Left renal pelvis (tissue), 4 donors: Measurements from ENCODE around the gene PTGFR. TPM values are rescaled to one million over a fixed set of nuclear protein-coding genes. Genes with fewer than 3 reads are reported as not detected.

ENCODE experiments used
- DNase-seq, 4 donors: peaks; one replicate each; pipeline ENCODE4 v3.0.0-alpha.2; 2013; ENCODE audit warnings: low read depth in 4 of 4, low spot score in 3 of 4
- polyA plus RNA-seq, 4 donors: library from polyadenylated mRNA; unstranded; fragments of 120-200 nt; gene quantifications; one replicate each; pipeline ENCODE4 v1.2.1, GENCODE V29; 2013; ENCODE audit not compliant: insufficient read length in 4 of 4

Gene PTGFR
- polyA plus RNA-seq, result 1 to 10 TPM in 1 of 4 donors, under 1 TPM in 3; 0.26 to 3.2 (median 0.59) TPM

- no peak for DNase-seq
Measured at GRCh38 chr1:78490861-78491450, at the start of gene PTGFR. Gene PTGFR, plus strand, starts transcription at chr1:78490974. Its CDS starts 1,770 bp downstream, at chr1:78492744.

- DNase-seq, result no peak
Measured at GRCh38 chr1:78441921-78442320, 48.9 kb upstream of the PTGFR start.

- DNase-seq, result no peak
Measured at GRCh38 chr1:78447086-78447485, 43.7 kb upstream of the PTGFR start.

- DNase-seq, result no peak
Measured at GRCh38 chr1:78464449-78464891, 26.3 kb upstream of the PTGFR start.

GRCh38 chr1:78465143-78465542 is 25.6 kb upstream of the PTGFR start:
- no peak for DNase-seq

- no peak for DNase-seq
Measured at GRCh38 chr1:78468521-78468920, 22.3 kb upstream of the PTGFR start.

- DNase-seq, result no peak
Measured at GRCh38 chr1:78469576-78469975, 21.2 kb upstream of the PTGFR start.

GRCh38 chr1:78471890-78472620 is 18.7 kb upstream of the PTGFR start:
- no peak for DNase-seq

- no peak for DNase-seq
Measured at GRCh38 chr1:78472851-78473496, 17.8 kb upstream of the PTGFR start.

GRCh38 chr1:78474092-78474491 is 16.7 kb upstream of the PTGFR start:
- DNase-seq, result no peak

GRCh38 chr1:78475888-78476610 is 14.7 kb upstream of the PTGFR start:
- no peak for DNase-seq

GRCh38 chr1:78483903-78484302 is 6.9 kb upstream of the PTGFR start:
- no peak for DNase-seq

- DNase-seq, result no peak
Measured at GRCh38 chr1:78491451-78492071, 787 bp downstream of the PTGFR start.

GRCh38 chr1:78492386-78492950 is 1.7 kb downstream of the PTGFR start:
- no peak for DNase-seq

- no peak for DNase-seq
Measured at GRCh38 chr1:78493451-78493850, 2.7 kb downstream of the PTGFR start.

- no peak for DNase-seq
Measured at GRCh38 chr1:78497201-78497600, 6.4 kb downstream of the PTGFR start.

GRCh38 chr1:78500529-78500928 is 9.8 kb downstream of the PTGFR start:
- DNase-seq, result no peak

- no peak for DNase-seq
Measured at GRCh38 chr1:78501203-78501602, 10.4 kb downstream of the PTGFR start.

- no peak for DNase-seq
Measured at GRCh38 chr1:78511334-78511733, 20.6 kb downstream of the PTGFR start.

- no peak for DNase-seq
Measured at GRCh38 chr1:78516716-78517115, 25.9 kb downstream of the PTGFR start.
